ENCODE results near the gene MFN2.
A peak's percentile ranks its signal among the peaks of the same experiment; 100 is the strongest.
"Not testable (repeated sequence)": the region's sequence is repeated elsewhere in the genome, so short reads cannot be mapped to it uniquely, and the experiment has no call there.

The MFN2 gene

GRCh38 chr1:11997081-11997850 lies 17.0 kb downstream of the MFN2 start:
- DNase-seq = peak; percentile 56 to 65
- TF ChIP-seq GATA1 (IDR thresholded peaks at IDR 0.05; ENCODE audit: low read depth, low read length) = no peak
- TF ChIP-seq POLR2A (IDR thresholded peaks at IDR 0.05; ENCODE audit: low read length) = no peak

- no peak for DNase-seq
- no peak for TF ChIP-seq GATA1 (IDR thresholded peaks at IDR 0.05; ENCODE audit: low read depth, low read length)
- no peak for TF ChIP-seq POLR2A (IDR thresholded peaks at IDR 0.05; ENCODE audit: low read length)
These were observed 18.4 kb downstream of the MFN2 start for GRCh38 chr1:11998636-11999035.

GRCh38 chr1:11999236-11999635 lies 19.0 kb downstream of the MFN2 start:
- DNase-seq = no peak
- TF ChIP-seq POLR2A (IDR thresholded peaks at IDR 0.05; ENCODE audit: low read length) (no peak), GATA1 (IDR thresholded peaks at IDR 0.05; ENCODE audit: low read depth, low read length) (no peak)

DNA sequence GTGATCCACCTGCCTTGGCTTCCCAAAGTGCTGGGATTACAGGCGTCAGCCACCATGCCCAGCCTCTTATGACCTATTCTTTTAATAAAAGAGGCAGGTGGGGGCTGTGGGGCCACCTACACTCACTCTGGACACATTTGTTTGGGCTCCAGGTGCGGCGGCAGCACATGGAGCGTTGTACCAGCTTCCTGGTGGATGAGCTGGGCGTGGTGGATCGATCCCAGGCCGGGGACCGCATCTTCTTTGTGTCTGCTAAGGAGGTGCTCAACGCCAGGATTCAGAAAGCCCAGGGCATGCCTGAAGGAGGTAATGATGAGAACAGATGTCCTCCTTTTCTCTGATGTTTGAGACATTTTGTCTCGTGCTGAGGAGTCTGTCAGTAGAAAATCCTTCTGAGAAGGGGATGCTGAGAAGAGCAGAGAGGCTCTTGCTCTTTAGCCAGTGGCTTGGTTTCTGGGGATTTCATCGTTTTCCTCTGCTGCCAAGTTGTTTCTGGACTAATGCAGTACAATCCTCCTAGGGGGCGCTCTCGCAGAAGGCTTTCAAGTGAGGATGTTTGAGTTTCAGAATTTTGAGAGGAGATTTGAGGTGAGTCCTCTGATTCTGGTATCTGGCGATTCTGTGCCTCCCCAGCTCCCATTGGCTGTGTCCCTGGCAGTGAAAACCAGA lies 21.1 kb downstream of the MFN2 start:
- TF ChIP-seq POLR2A (IDR thresholded peaks at IDR 0.05; ENCODE audit: low read length) (no peak), GATA1 (IDR thresholded peaks at IDR 0.05; ENCODE audit: low read depth, low read length) (no peak)
- DNase-seq = peak; percentile 84 to 90

- peak; percentile 64 to 68 for DNase-seq
- TF ChIP-seq GATA1 (IDR thresholded peaks at IDR 0.05; ENCODE audit: low read depth, low read length) (no peak), POLR2A (IDR thresholded peaks at IDR 0.05; ENCODE audit: low read length) (no peak)
These were observed 21.8 kb downstream of the MFN2 start for GRCh38 chr1:12001996-12002493.

DNA sequence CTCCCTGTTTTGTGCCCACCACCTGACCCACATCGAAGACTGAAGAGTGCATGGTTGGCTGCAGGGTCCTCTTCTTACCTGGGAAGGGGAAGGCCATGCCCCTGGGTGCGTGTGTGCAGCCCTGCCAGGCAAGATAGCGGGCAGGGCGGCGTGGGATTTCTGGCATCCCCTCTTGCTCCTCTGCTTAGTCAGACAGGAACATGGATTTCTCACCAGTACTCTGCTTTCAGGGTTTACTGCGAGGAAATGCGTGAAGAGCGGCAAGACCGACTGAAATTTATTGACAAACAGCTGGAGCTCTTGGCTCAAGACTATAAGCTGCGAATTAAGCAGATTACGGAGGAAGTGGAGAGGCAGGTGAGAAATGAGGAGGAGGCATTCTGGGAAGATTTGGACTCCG lies 23.5 kb downstream of the MFN2 start:
- TF ChIP-seq POLR2A (IDR thresholded peaks at IDR 0.05; ENCODE audit: low read length) = no peak
- no peak for TF ChIP-seq GATA1 (IDR thresholded peaks at IDR 0.05; ENCODE audit: low read depth, low read length)
- DNase-seq = no peak

- TF ChIP-seq GATA1 (IDR thresholded peaks at IDR 0.05; ENCODE audit: low read depth, low read length) (peak; percentile 61), POLR2A (IDR thresholded peaks at IDR 0.05; ENCODE audit: low read length) (peak; percentile 78)
These were observed 25.4 kb downstream of the MFN2 start for GRCh38 chr1:12005488-12006166.

GRCh38 chr1:12006167-12006921 lies 26.1 kb downstream of the MFN2 start:
- DNase-seq = no peak
- TF ChIP-seq GATA1 (IDR thresholded peaks at IDR 0.05; ENCODE audit: low read depth, low read length) = no peak
- TF ChIP-seq POLR2A (IDR thresholded peaks at IDR 0.05; ENCODE audit: low read length) = no peak

More at GRCh38 chr1:12005488-12006166, 25.4 kb downstream of the MFN2 start:
- peak; percentile 95 to 99 for DNase-seq

DNA sequence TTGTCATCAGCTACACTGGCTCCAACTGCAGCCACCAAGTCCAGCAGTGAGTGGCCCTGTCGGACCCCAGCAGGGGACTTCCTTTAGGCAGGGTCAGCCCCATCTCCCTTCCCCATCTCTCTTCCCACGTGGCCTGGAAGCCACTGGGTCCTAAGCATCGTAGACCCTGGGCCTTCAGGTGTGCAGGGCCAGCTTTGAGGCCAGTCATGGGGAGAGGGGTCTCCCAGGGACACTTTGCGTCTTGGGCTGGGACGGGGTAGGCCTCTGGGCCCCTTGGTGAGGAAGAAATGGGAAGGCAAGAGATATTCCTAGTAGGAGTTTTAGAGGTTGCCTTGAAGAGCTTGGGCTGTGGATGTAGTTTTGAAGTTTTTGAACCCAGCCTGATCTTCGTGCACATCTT lies 27.0 kb downstream of the MFN2 start:
- TF ChIP-seq GATA1 (IDR thresholded peaks at IDR 0.05; ENCODE audit: low read depth, low read length) (no peak), POLR2A (IDR thresholded peaks at IDR 0.05; ENCODE audit: low read length) (no peak)
- no peak for DNase-seq

DNA sequence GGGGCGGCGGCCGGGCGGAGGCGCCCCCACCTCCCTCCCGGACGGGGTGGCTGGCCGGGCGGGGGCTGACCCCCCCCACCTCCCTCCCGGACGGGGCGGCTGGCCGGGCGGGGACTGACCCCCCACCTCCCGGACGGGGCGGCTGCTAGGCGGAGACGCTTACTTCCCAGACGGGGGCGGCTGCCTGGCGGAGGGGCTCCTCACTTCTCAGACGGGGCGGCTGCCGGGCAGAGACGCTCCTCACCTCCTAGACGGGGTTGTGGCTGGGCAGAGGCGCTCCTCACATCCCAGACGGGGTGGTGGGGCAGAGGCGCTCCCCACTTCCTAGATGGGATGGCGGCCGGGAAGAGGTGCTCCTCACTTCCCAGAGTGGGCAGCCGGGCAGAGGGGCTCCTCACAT lies 28.1 kb downstream of the MFN2 start:
- not testable (repeated sequence) for DNase-seq

DNA sequence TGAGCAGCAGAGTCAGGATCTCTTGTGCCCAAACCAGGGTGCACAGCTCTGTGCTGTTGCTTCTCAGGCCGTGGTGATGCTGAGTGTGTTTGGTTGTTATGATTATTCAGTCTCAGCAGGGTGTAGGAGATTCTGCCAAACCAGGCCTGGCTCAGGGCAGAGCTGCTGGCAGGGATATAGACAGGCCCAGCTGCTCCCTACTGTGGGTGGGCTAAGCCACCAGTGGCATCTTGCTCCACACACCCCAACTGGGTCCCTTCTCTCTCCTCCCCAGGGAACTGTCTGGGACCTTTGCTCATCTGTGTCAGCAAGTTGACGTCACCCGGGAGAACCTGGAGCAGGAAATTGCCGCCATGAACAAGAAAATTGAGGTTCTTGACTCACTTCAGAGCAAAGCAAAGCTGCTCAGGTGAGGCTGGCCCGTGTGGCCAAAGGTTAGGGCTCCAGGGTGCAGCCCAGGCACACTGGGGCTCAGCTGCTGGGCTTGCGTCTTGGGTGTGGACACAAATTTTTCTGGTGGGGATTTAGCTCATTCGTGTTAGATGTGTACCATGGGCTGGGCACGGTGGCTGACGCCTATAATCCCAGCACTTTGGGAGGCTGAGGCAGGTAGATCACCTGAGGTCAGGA lies 29.2 kb downstream of the MFN2 start:
- TF ChIP-seq GATA1 (IDR thresholded peaks at IDR 0.05; ENCODE audit: low read depth, low read length) = no peak
- no peak for TF ChIP-seq POLR2A (IDR thresholded peaks at IDR 0.05; ENCODE audit: low read length)

GRCh38 chr1:12010746-12011570 lies 30.7 kb downstream of the MFN2 start:
- DNase-seq = no peak
- no peak for TF ChIP-seq GATA1 (IDR thresholded peaks at IDR 0.05; ENCODE audit: low read depth, low read length)
- no peak for TF ChIP-seq POLR2A (IDR thresholded peaks at IDR 0.05; ENCODE audit: low read length)

More for the DNA sequence above, 29.2 kb downstream of the MFN2 start:
- DNase-seq = no peak

Measured in erythroblast (primary cell).